NCI-H1092 (cell line): Measurements from ENCODE around the gene WAC.
"Not testable (repeated sequence)": the region's sequence is repeated elsewhere in the genome, so short reads cannot be mapped to it uniquely, and the experiment has no call there.

Experiments used
- DNase-seq: peaks from one replicate; lab custom pipeline; 2025; lab: John Stamatoyannopoulos, UW

Gene WAC, protein sequence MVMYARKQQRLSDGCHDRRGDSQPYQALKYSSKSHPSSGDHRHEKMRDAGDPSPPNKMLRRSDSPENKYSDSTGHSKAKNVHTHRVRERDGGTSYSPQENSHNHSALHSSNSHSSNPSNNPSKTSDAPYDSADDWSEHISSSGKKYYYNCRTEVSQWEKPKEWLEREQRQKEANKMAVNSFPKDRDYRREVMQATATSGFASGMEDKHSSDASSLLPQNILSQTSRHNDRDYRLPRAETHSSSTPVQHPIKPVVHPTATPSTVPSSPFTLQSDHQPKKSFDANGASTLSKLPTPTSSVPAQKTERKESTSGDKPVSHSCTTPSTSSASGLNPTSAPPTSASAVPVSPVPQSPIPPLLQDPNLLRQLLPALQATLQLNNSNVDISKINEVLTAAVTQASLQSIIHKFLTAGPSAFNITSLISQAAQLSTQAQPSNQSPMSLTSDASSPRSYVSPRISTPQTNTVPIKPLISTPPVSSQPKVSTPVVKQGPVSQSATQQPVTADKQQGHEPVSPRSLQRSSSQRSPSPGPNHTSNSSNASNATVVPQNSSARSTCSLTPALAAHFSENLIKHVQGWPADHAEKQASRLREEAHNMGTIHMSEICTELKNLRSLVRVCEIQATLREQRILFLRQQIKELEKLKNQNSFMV

GRCh38 chr10:28532337-28533185 is at the start of gene WAC:
Gene WAC (plus strand): TSS chr10:28533118. CDS start chr10:28533580, 462 bp downstream.
- peak; percentile 85 for DNase-seq

- no peak for DNase-seq
Observed at GRCh38 chr10:28489206-28489605, 43.7 kb upstream of the WAC start.

DNA sequence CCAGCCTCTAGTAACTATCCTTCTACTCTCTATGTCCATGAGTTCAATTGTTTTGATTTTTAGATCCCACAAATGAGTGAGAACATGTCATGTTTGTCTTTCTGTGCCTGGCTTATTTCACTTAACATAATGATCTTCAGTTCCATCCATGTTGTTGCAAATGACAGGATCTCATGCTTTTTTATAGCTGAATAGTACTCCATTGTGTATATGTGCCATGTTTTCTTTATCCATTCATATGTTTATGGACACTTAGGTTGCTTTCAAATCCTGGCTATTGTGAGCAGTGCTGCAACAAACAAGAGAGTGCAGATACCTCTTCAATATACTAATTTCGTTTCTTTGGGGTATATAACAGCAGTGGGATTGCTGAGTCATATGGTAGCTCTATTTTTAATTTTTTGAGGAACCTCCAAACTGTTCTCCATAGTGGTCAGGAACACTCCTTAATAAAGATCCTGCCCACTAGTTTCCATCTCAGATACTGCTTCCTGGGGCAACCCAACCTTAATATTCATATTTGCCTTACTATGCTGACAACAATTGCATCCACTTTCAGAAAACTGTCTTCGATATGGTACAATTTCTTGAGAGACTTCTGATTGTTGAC is 42.6 kb upstream of the WAC start:
- not testable (repeated sequence) for DNase-seq

DNA sequence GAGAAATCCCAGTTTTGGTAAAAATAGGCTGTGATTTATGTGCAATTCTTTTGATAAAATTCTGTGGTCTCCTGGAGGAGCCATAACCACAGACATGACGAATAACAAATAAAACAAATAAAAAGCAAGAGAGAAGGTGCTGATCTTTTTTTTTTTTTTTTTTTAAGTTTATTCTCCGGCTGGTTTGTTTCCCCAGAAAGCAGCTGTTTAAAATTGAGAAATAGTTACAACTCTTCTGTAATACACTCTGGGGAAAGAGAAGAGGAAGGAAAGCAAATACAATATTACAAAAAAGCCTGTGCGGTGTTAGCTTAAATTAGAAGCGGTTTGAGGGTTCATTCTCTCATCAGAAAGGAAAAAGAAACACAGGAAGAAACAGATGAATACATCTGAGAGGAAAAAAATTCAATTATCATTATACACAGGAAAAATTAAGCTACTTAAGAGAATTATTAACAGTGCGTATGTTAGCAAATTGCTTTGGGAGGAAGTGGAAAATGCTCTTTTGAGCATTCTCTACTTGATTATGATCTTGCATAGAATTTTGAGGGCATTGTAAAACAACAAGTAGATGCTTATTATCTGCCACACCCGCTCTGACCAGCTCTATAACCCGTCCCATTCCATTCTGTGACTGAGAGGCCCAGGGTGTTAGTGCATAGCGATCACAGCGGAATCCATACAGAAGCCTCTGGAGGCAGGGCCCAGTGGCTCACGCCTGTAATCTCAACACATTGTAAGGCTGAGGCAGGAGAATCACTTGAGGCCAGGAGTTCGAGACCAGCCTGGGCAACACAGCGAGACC is 40.6 kb upstream of the WAC start:
- no peak for DNase-seq

DNA sequence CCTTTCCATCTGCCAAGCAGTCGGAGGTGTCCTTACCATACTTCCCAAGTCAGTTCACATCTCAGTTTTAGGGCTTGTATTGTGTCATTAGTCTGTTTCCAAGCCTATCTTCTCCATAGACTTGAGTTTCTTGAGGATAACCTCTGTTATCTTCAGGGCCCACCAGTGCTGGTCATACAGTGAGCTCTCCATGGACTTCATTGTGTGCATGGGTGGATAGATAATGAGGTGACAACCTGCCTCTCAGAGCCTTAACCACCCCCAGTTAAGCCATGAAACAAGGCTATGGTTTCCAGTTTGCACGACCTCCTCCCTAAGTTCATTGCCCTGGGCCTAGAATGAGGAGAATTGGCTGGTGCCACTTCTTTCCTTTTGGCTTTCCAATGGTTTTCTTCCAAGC is 38.5 kb upstream of the WAC start:
- no peak for DNase-seq

DNA sequence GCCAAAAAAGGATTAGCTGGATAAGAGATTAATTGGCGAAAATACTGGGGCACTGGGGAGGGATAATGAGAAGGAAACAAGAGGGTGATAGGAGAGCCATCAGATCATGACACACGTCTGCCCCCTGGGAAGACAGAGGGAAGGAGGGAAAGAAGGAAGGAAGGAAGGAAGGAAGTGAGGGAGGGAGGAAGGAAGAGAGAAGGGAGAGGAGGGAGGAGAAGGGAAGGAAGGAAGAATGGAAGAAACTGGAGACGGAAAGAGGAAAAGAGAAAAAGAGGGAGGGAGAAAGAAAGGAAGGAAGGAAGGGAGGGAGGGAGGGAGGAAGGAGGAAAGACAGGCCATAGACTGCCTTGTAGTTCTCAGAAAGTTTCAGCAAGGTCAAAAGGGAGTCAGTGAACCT is 37.8 kb upstream of the WAC start:
- no peak for DNase-seq

- no peak for DNase-seq
Observed at GRCh38 chr10:28496017-28496416, 36.9 kb upstream of the WAC start.

GRCh38 chr10:28496481-28496961 is 36.4 kb upstream of the WAC start:
- DNase-seq, result no peak

GRCh38 chr10:28497313-28498126 is 35.4 kb upstream of the WAC start:
- no peak for DNase-seq

GRCh38 chr10:28500203-28500602 is 32.7 kb upstream of the WAC start:
- not testable (repeated sequence) for DNase-seq

GRCh38 chr10:28503114-28503513 is 29.8 kb upstream of the WAC start:
- DNase-seq, result peak; percentile 72

GRCh38 chr10:28505359-28505959 is 27.5 kb upstream of the WAC start:
- no peak for DNase-seq

GRCh38 chr10:28508304-28508925 is 24.5 kb upstream of the WAC start:
- no peak for DNase-seq

GRCh38 chr10:28509286-28509685 is 23.6 kb upstream of the WAC start:
- DNase-seq, result no peak

DNA sequence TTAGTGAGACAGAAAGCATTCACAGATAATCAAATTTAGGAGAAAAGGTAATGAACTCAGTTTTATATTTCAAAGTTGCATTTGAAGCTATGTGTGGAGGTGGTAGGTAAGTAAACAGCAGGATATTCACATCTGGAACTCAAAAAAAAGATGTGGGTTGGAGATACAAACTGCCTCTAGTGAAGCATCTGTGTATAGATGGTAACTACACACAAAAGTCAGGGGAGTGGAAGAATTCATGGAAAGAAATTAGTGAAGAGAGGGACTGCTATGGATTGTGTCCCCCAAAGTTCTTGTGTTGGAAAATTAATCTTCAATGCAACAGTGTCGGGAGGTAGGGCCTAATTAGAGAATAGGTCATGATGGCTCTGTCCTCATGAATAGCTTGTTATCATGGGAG is 18.3 kb upstream of the WAC start:
- no peak for DNase-seq

- DNase-seq, result no peak
Observed at GRCh38 chr10:28520346-28520745, 12.6 kb upstream of the WAC start.

GRCh38 chr10:28520828-28521227 is 12.1 kb upstream of the WAC start:
- not testable (repeated sequence) for DNase-seq

GRCh38 chr10:28521961-28522360 is 11.0 kb upstream of the WAC start:
- DNase-seq, result not testable (repeated sequence)

GRCh38 chr10:28523725-28524252 is 9.1 kb upstream of the WAC start:
- DNase-seq, result no peak
